ENCODE results near the gene HACD2.

- TF ChIP-seq ZNF777 (tag by site-specific recombination; IDR thresholded peaks at IDR 0.05; ENCODE audit: borderline replicate concordance) (no peak), ZSCAN30 (tag by site-specific recombination; IDR thresholded peaks at IDR 0.05) (no peak), ZNF629 (tag by site-specific recombination; IDR thresholded peaks at IDR 0.05) (no peak)
Measured at GRCh38 chr3:123444744-123445143, 140.1 kb downstream of the HACD2 start.

All from HEK293 (cell line).